ENCODE results near the gene MTR.

MTR gene

GRCh38 chr1:236785477-236785876 lies 9.6 kb upstream of the MTR start:
- no peak for DNase-seq

GRCh38 chr1:236786453-236786852 lies 8.6 kb upstream of the MTR start:
- no peak for DNase-seq

GRCh38 chr1:236794585-236795034 lies 482 bp upstream of the MTR start:
- no peak for DNase-seq

GRCh38 chr1:236795757-236796667 lies 920 bp downstream of the MTR start:
- DNase-seq: no peak

GRCh38 chr1:236799001-236799400 lies 3.9 kb downstream of the MTR start:
- DNase-seq: no peak

GRCh38 chr1:236800002-236800620 lies 5.0 kb downstream of the MTR start:
- no peak for DNase-seq

GRCh38 chr1:236800623-236801022 lies 5.5 kb downstream of the MTR start:
- no peak for DNase-seq

GRCh38 chr1:236802264-236802663 lies 7.2 kb downstream of the MTR start:
- no peak for DNase-seq

- no peak for DNase-seq
These were observed 11.5 kb downstream of the MTR start for GRCh38 chr1:236806634-236807033.

- no peak for DNase-seq
These were observed 12.9 kb downstream of the MTR start for GRCh38 chr1:236808005-236808404.

- no peak for DNase-seq
These were observed 13.6 kb downstream of the MTR start for GRCh38 chr1:236808564-236809130.

- no peak for DNase-seq
These were observed 14.1 kb downstream of the MTR start for GRCh38 chr1:236809148-236809547.

GRCh38 chr1:236810018-236810417 lies 14.9 kb downstream of the MTR start:
- no peak for DNase-seq

GRCh38 chr1:236812334-236813030 lies 17.4 kb downstream of the MTR start:
- DNase-seq: no peak

- DNase-seq: no peak
These were observed 20.8 kb downstream of the MTR start for GRCh38 chr1:236815941-236816340.

- no peak for DNase-seq
These were observed 24.8 kb downstream of the MTR start for GRCh38 chr1:236819856-236820255.

GRCh38 chr1:236821091-236821627 lies 26.1 kb downstream of the MTR start:
- no peak for DNase-seq

GRCh38 chr1:236823559-236823958 lies 28.5 kb downstream of the MTR start:
- DNase-seq: no peak

- no peak for DNase-seq
These were observed 34.0 kb downstream of the MTR start for GRCh38 chr1:236829085-236829484.

- DNase-seq: no peak
These were observed 35.0 kb downstream of the MTR start for GRCh38 chr1:236830116-236830515.

GRCh38 chr1:236830560-236830959 lies 35.5 kb downstream of the MTR start:
- no peak for DNase-seq

- DNase-seq: no peak
These were observed 38.5 kb downstream of the MTR start for GRCh38 chr1:236833575-236833974.

GRCh38 chr1:236834876-236835275 lies 39.8 kb downstream of the MTR start:
- DNase-seq: no peak

Data from retina (tissue), 1 donor.